WTC11 (cell line): ENCODE data around the gene STARD5. TPM values are rescaled to one million over a fixed set of nuclear protein-coding genes. Genes with fewer than 3 reads are reported as not detected.

Source experiments
- ATAC-seq: fragments of 200-7000 bp; cut with Tn5 transposase; 2 replicates; pipeline ENCODE4 v1.10.0; 2021; ENCODE audit warnings: mild to moderate bottlenecking, moderate library complexity
- CTCF ChIA-PET: fragments of 300-600 bp; sonication (Branson Sonifier 250); formaldehyde crosslinking; loops from one replicate; lab custom pipeline; 2021; ENCODE audit warnings: antibody characterized with exemption; lab: Charles Lee
- POLR2A ChIA-PET: fragments of 350-600 bp; sonication (Branson Sonifier 250); formaldehyde crosslinking; loops from one replicate; lab custom pipeline; 2021; ENCODE audit warnings: antibody characterized with exemption; lab: Charles Lee
- DNase-seq: peaks from one replicate; pipeline ENCODE4 v3.0.0; 2021; ENCODE audit warnings: low spot score
- H3K27ac Mint-ChIP-seq: 2 replicates; pipeline ENCODE4 v1.8.0; 2021; ENCODE audit warnings: mixed read lengths
- H3K27me3 Mint-ChIP-seq: 2 replicates; pipeline ENCODE4 v1.8.0; 2021; ENCODE audit warnings: low read depth, mild to moderate bottlenecking, moderate library complexity, mixed read lengths
- H3K36me3 Mint-ChIP-seq: 2 replicates; pipeline ENCODE4 v1.8.0; 2021; ENCODE audit warnings: mixed read lengths
- H3K4me1 Mint-ChIP-seq: 2 replicates; pipeline ENCODE4 v1.8.0; 2022; ENCODE audit warnings: mixed read lengths
- H3K4me3 Mint-ChIP-seq: 2 replicates; pipeline ENCODE4 v1.8.0; 2021; ENCODE audit warnings: mild to moderate bottlenecking, moderate library complexity, mixed read lengths
- H3K9me3 Mint-ChIP-seq: 2 replicates; pipeline ENCODE4 v1.8.0; 2021; ENCODE audit warnings: mixed read lengths
- CREM ChIP-seq: sonication (generic); formaldehyde crosslinking; IDR thresholded peaks from 2 replicates; pipeline ENCODE4 v1.8.1; 2022; ENCODE audit warnings: mild to moderate bottlenecking, missing genetic modification reagents, moderate library complexity
- E2F4 ChIP-seq: sonication (generic); formaldehyde crosslinking; IDR thresholded peaks from 2 replicates; pipeline ENCODE4 v1.8.1; 2022; ENCODE audit warnings: low read depth, mild to moderate bottlenecking, moderate library complexity, missing genetic modification reagents, borderline replicate concordance
- EMX1 ChIP-seq: fragments of 250-450 bp; sonication (Bioruptor Pico); IDR thresholded peaks from 2 replicates; pipeline ENCODE4 v1.8.0; 2021; ENCODE audit warnings: mild to moderate bottlenecking
- ESRRA ChIP-seq: sonication (generic); formaldehyde crosslinking; IDR thresholded peaks from 2 replicates; pipeline ENCODE4 v1.8.1; 2022; ENCODE audit warnings: mild to moderate bottlenecking, missing genetic modification reagents, borderline replicate concordance
- FOXP1 ChIP-seq: sonication (generic); formaldehyde crosslinking; IDR thresholded peaks from 2 replicates; pipeline ENCODE4 v1.8.0; 2022; ENCODE audit warnings: missing genetic modification reagents, mild to moderate bottlenecking, moderate library complexity, borderline replicate concordance
- GTF2I ChIP-seq: fragments of 250-450 bp; sonication (Bioruptor Pico); conservative IDR thresholded peaks from 2 replicates; pipeline ENCODE4 v1.4.0; 2021; ENCODE audit warnings: mild to moderate bottlenecking
- HMGA2 ChIP-seq: fragments of 250-450 bp; sonication (Bioruptor Pico); IDR thresholded peaks from 2 replicates; pipeline ENCODE4 v1.4.0; 2021; ENCODE audit warnings: mild to moderate bottlenecking, moderate library complexity
- IRF2 ChIP-seq: sonication (generic); formaldehyde crosslinking; IDR thresholded peaks from 2 replicates; pipeline ENCODE4 v1.8.0; 2022; ENCODE audit warnings: low read depth, missing genetic modification reagents, borderline replicate concordance
- MYBL2 ChIP-seq: sonication (generic); formaldehyde crosslinking; IDR thresholded peaks from 2 replicates; pipeline ENCODE4 v1.8.1; 2023; ENCODE audit warnings: mild to moderate bottlenecking, moderate library complexity, missing genetic modification reagents
- NFATC4 ChIP-seq: fragments of 250-450 bp; sonication (Bioruptor Pico); IDR thresholded peaks from 2 replicates; pipeline ENCODE4 v1.9.0; 2021; ENCODE audit warnings: mild to moderate bottlenecking
- NFYB ChIP-seq: sonication (generic); formaldehyde crosslinking; conservative IDR thresholded peaks from 2 replicates; pipeline ENCODE4 v1.8.0; 2022; ENCODE audit warnings: low read depth, missing genetic modification reagents
- NR1H2 ChIP-seq: sonication (generic); formaldehyde crosslinking; IDR thresholded peaks from 2 replicates; pipeline ENCODE4 v1.9.0; 2021; ENCODE audit warnings: mild to moderate bottlenecking, moderate library complexity, missing genetic modification reagents
- PRRX2 ChIP-seq: fragments of 250-450 bp; sonication (Bioruptor Pico); IDR thresholded peaks from 2 replicates; pipeline ENCODE4 v1.8.0; 2021; ENCODE audit warnings: mild to moderate bottlenecking
- RELA ChIP-seq: sonication (generic); formaldehyde crosslinking; IDR thresholded peaks from 2 replicates; pipeline ENCODE4 v1.8.1; 2022; ENCODE audit warnings: missing genetic modification reagents, mild to moderate bottlenecking, borderline replicate concordance
- RORB ChIP-seq: fragments of 250-450 bp; sonication (Bioruptor Pico); IDR thresholded peaks from 2 replicates; pipeline ENCODE4 v1.9.0; 2021; ENCODE audit warnings: mild to moderate bottlenecking
- SMAD3 ChIP-seq: sonication (generic); formaldehyde crosslinking; IDR thresholded peaks from 2 replicates; pipeline ENCODE4 v1.8.0; 2022; ENCODE audit warnings: missing genetic modification reagents, mild to moderate bottlenecking, borderline replicate concordance
- TCF7 ChIP-seq: sonication (generic); formaldehyde crosslinking; IDR thresholded peaks from 2 replicates; pipeline ENCODE4 v1.8.0; 2022; ENCODE audit warnings: mild to moderate bottlenecking, low read depth, missing genetic modification reagents, moderate library complexity
- TEAD4 ChIP-seq: sonication (generic); formaldehyde crosslinking; IDR thresholded peaks from 2 replicates; pipeline ENCODE4 v1.8.0; 2022; ENCODE audit warnings: mild to moderate bottlenecking, missing genetic modification reagents
- ZBTB43 ChIP-seq: sonication (generic); formaldehyde crosslinking; IDR thresholded peaks from 2 replicates; pipeline ENCODE4 v1.8.1; 2023; ENCODE audit warnings: mild to moderate bottlenecking, missing genetic modification reagents
- ZNF232 ChIP-seq: sonication (generic); formaldehyde crosslinking; IDR thresholded peaks from 2 replicates; pipeline ENCODE4 v1.8.0; 2022; ENCODE audit warnings: mild to moderate bottlenecking, missing genetic modification reagents
- ZNF263 ChIP-seq: sonication (generic); formaldehyde crosslinking; IDR thresholded peaks from 2 replicates; pipeline ENCODE4 v1.8.1; 2022; ENCODE audit warnings: low read depth, mild to moderate bottlenecking, moderate library complexity, missing genetic modification reagents
- ZNF425 ChIP-seq: fragments of 250-450 bp; sonication (Bioruptor Pico); conservative IDR thresholded peaks from 2 replicates; pipeline ENCODE4 v1.9.0; 2021; ENCODE audit warnings: mild to moderate bottlenecking
- total RNA-seq: library from RNA; stranded (reverse); gene quantifications from 3 replicates; pipeline ENCODE4 v1.2.3, GENCODE V29; 2021
- TF ChIP-seq, protein P1 (sequence below): sonication (generic); formaldehyde crosslinking; IDR thresholded peaks from 2 replicates; pipeline ENCODE4 v1.8.1; 2023; ENCODE audit warnings: mild to moderate bottlenecking, moderate library complexity, missing genetic modification reagents
- TF ChIP-seq, protein P2 (sequence below): sonication (generic); formaldehyde crosslinking; IDR thresholded peaks from 2 replicates; pipeline ENCODE4 v1.8.0; 2022; ENCODE audit warnings: mild to moderate bottlenecking, missing genetic modification reagents
- TF ChIP-seq, protein P3 (sequence below): sonication (generic); formaldehyde crosslinking; IDR thresholded peaks from 2 replicates; pipeline ENCODE4 v1.8.0; 2023; ENCODE audit warnings: missing genetic modification reagents
- TF ChIP-seq, protein P4 (sequence below): sonication (generic); formaldehyde crosslinking; IDR thresholded peaks from 2 replicates; pipeline ENCODE4 v1.8.0; 2023; ENCODE audit warnings: missing genetic modification reagents, mild to moderate bottlenecking, borderline replicate concordance

The STARD5 gene
- total RNA-seq, 1 experiment from 2014 or later = 6.8 TPM

- H3K36me3 Mint-ChIP-seq = no peaks in the 10 kb centered on the region
- ATAC-seq = no peak
- ChIA-PET POLR2A (no interaction called here), CTCF (interaction anchor here (0.8 to 1.1 kb wide), 2 partner anchors 98 to 108 kb away, joined by 3 read pairs; no protein-coding TSS in a partner anchor)
- no peak overlapping the region for H3K4me3 Mint-ChIP-seq
- 0 out of 2 replicates have a peak, but pooled peaks cover 2% of the 10 kb centered on the region for H3K4me1 Mint-ChIP-seq
- H3K27ac Mint-ChIP-seq = no peak overlapping the region
- no peak for DNase-seq
- TF ChIP-seq PRRX2 (CRISPR knock-in tag) (no peak), FOXP1 (CRISPR knock-in tag) (no peak), ZNF263 (no peak), NR1H2 (CRISPR knock-in tag) (no peak), TCF7 (CRISPR knock-in tag) (no peak), SMAD3 (CRISPR knock-in tag) (no peak), EMX1 (no peak), ZBTB43 (no peak), ESRRA (no peak), TEAD4 (no peak), RORB (CRISPR knock-in tag) (no peak), NFYB (CRISPR knock-in tag) (no peak), IRF2 (no peak), ZNF232 (CRISPR knock-in tag) (no peak)
- TF ChIP-seq, protein P1, sequence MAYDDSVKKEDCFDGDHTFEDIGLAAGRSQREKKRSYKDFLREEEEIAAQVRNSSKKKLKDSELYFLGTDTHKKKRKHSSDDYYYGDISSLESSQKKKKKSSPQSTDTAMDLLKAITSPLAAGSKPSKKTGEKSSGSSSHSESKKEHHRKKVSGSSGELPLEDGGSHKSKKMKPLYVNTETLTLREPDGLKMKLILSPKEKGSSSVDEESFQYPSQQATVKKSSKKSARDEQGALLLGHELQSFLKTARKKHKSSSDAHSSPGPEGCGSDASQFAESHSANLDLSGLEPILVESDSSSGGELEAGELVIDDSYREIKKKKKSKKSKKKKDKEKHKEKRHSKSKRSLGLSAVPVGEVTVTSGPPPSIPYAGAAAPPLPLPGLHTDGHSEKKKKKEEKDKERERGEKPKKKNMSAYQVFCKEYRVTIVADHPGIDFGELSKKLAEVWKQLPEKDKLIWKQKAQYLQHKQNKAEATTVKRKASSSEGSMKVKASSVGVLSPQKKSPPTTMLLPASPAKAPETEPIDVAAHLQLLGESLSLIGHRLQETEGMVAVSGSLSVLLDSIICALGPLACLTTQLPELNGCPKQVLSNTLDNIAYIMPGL = no peak
- TF ChIP-seq, protein P2, sequence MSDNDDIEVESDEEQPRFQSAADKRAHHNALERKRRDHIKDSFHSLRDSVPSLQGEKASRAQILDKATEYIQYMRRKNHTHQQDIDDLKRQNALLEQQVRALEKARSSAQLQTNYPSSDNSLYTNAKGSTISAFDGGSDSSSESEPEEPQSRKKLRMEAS (CRISPR knock-in tag) = no peak
- TF ChIP-seq, protein P3, sequence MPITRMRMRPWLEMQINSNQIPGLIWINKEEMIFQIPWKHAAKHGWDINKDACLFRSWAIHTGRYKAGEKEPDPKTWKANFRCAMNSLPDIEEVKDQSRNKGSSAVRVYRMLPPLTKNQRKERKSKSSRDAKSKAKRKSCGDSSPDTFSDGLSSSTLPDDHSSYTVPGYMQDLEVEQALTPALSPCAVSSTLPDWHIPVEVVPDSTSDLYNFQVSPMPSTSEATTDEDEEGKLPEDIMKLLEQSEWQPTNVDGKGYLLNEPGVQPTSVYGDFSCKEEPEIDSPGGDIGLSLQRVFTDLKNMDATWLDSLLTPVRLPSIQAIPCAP (CRISPR knock-in tag) = no peak
- H3K9me3 Mint-ChIP-seq = no peaks in the 10 kb centered on the region
- no peaks in the 10 kb centered on the region for H3K27me3 Mint-ChIP-seq
Observed at GRCh38 chr15:81373176-81373575, 49.2 kb upstream of the STARD5 start.

DNA sequence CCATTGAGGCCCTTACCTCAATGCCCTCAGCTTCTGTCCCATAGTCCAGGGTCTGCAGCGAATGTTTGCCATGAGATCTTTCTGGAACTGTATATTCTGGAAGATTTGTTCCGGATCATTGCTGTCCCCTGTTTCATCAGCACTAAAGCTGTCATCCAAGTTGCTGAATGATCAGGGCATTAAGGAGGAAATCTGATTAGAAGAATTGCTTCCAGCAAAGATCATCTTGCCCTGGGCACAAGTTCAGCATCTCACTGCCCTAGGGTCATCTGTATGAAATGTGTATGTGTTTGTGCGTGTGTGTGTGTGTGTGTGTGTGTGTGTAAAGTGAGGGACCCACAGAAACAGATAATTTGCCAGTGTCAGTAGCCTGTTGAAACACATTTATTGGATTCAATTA is 48.6 kb upstream of the STARD5 start:
- H3K9me3 Mint-ChIP-seq = no peaks in the 10 kb centered on the region
- no peak overlapping the region for H3K4me3 Mint-ChIP-seq
- no peak for DNase-seq
- CTCF ChIA-PET = interaction anchor here (2.1 kb wide), 1 partner anchor 107 kb away, joined by 5 read pairs; no protein-coding TSS in a partner anchor
- H3K27me3 Mint-ChIP-seq = no peaks in the 10 kb centered on the region
- H3K4me1 Mint-ChIP-seq = 0 out of 2 replicates have a peak, but pooled peaks cover 2% of the 10 kb centered on the region
- POLR2A ChIA-PET = no interaction called here
- no peak overlapping the region for H3K27ac Mint-ChIP-seq
- H3K36me3 Mint-ChIP-seq = no peaks in the 10 kb centered on the region
- no peak for ATAC-seq
- TF ChIP-seq MYBL2 (CRISPR knock-in tag) = no peak
- no peak for TF ChIP-seq ZNF263
- TF ChIP-seq RELA (CRISPR knock-in tag) = no peak
- no peak for TF ChIP-seq HMGA2
- no peak for TF ChIP-seq ZNF425 (CRISPR knock-in tag)
- TF ChIP-seq GTF2I (CRISPR knock-in tag) = no peak
- TF ChIP-seq E2F4 (CRISPR knock-in tag) = no peak
- TF ChIP-seq CREM (CRISPR knock-in tag) = no peak
- TF ChIP-seq, protein P4, sequence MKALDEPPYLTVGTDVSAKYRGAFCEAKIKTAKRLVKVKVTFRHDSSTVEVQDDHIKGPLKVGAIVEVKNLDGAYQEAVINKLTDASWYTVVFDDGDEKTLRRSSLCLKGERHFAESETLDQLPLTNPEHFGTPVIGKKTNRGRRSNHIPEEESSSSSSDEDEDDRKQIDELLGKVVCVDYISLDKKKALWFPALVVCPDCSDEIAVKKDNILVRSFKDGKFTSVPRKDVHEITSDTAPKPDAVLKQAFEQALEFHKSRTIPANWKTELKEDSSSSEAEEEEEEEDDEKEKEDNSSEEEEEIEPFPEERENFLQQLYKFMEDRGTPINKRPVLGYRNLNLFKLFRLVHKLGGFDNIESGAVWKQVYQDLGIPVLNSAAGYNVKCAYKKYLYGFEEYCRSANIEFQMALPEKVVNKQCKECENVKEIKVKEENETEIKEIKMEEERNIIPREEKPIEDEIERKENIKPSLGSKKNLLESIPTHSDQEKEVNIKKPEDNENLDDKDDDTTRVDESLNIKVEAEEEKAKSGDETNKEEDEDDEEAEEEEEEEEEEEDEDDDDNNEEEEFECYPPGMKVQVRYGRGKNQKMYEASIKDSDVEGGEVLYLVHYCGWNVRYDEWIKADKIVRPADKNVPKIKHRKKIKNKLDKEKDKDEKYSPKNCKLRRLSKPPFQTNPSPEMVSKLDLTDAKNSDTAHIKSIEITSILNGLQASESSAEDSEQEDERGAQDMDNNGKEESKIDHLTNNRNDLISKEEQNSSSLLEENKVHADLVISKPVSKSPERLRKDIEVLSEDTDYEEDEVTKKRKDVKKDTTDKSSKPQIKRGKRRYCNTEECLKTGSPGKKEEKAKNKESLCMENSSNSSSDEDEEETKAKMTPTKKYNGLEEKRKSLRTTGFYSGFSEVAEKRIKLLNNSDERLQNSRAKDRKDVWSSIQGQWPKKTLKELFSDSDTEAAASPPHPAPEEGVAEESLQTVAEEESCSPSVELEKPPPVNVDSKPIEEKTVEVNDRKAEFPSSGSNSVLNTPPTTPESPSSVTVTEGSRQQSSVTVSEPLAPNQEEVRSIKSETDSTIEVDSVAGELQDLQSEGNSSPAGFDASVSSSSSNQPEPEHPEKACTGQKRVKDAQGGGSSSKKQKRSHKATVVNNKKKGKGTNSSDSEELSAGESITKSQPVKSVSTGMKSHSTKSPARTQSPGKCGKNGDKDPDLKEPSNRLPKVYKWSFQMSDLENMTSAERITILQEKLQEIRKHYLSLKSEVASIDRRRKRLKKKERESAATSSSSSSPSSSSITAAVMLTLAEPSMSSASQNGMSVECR (CRISPR knock-in tag) = no peak
- TF ChIP-seq NFATC4 (CRISPR knock-in tag) = no peak
